CD14-positive monocyte (primary cell): ENCODE measurements around the gene DPYD. TPM values are rescaled to one million over a fixed set of nuclear protein-coding genes. Genes with fewer than 3 reads are reported as not detected.
A peak's percentile ranks its signal among the peaks of the same experiment; 100 is the strongest.

Experiments used
- DNase-seq, 3 donors: peaks; one replicate each; pipeline ENCODE4 v3.0.0-alpha.2; 2011 to 2022
- H2AFZ ChIP-seq: 2 replicates; pipeline ENCODE4 v1.6.0; 2012; ENCODE audit warnings: mild to moderate bottlenecking, low read depth, low read length, inconsistent platforms; ENCODE audit not compliant: insufficient read depth, poor library complexity, severe bottlenecking
- H3K27ac ChIP-seq, 2 donors: 1 replicate in 1 of 2; 2 replicates in 1 of 2; pipeline ENCODE4 v1.5.1; 2012 to 2013; ENCODE audit warnings: low read length in 2 of 2, control low read depth in 1 of 2, inconsistent platforms in 1 of 2, low read depth in 1 of 2, mild to moderate bottlenecking in 1 of 2
- H3K27me3 ChIP-seq, 2 donors: one replicate each; pipeline versions ENCODE4 v1.6.0 to v1.6.1; 2011 to 2013; ENCODE audit warnings: low read length in 2 of 2; ENCODE audit not compliant: control insufficient read depth in 2 of 2, insufficient read depth in 2 of 2
- H3K36me3 ChIP-seq, 2 donors: replicated peaks in 1 of 2; 1 replicate in 1 of 2; 2 replicates in 1 of 2; pipeline versions ENCODE4 v1.5.1 to v1.6.1; 2012 to 2013; ENCODE audit warnings: low read length in 2 of 2, control low read depth in 1 of 2, inconsistent platforms in 1 of 2, mild to moderate bottlenecking in 1 of 2; ENCODE audit not compliant: insufficient read depth in 2 of 2, control insufficient read depth in 1 of 2
- H3K4me1 ChIP-seq, 2 donors: 1 replicate in 1 of 2; 2 replicates in 1 of 2; pipeline versions ENCODE4 v1.5.1 to v1.6.1; 2012 to 2013; ENCODE audit warnings: low read length in 2 of 2, control low read depth in 1 of 2, inconsistent platforms in 1 of 2, mild to moderate bottlenecking in 1 of 2, moderate library complexity in 1 of 2; ENCODE audit not compliant: insufficient read depth in 2 of 2, control insufficient read depth in 1 of 2
- H3K4me2 ChIP-seq: replicated peaks from 2 replicates; pipeline ENCODE3; 2012; ENCODE audit warnings: low read length, moderate library complexity, mild to moderate bottlenecking; ENCODE audit not compliant: poor library complexity, severe bottlenecking; ENCODE audit errors: extremely low read depth
- H3K4me3 ChIP-seq, 3 experiments: fragments of 200-600 bp in 1 of 3; sonication (generic) in 1 of 3; replicated peaks in 1 of 3; 1 replicate in 2 of 3; 2 replicates in 1 of 3; pipeline ENCODE4 v1.5.1; 2011 to 2013; ENCODE audit warnings: low read length in 3 of 3, mild to moderate bottlenecking in 3 of 3, control low read depth in 2 of 3, low read depth in 2 of 3, inconsistent platforms in 1 of 3, moderate library complexity in 1 of 3
- H3K79me2 ChIP-seq: 2 replicates; pipeline ENCODE4 v1.6.0; 2012; ENCODE audit warnings: mild to moderate bottlenecking, control low read depth, inconsistent platforms, low read length, moderate library complexity; ENCODE audit not compliant: insufficient read depth
- H3K9ac ChIP-seq: 2 replicates; pipeline ENCODE4 v1.6.0; 2017; ENCODE audit warnings: low read length, mild to moderate bottlenecking; ENCODE audit not compliant: insufficient read depth, poor library complexity, severe bottlenecking
- H3K9me3 ChIP-seq, 2 donors: replicated peaks in 1 of 2; 1 replicate in 1 of 2; 2 replicates in 1 of 2; pipeline versions ENCODE4 v1.5.1 to v1.6.1; 2012 to 2013; ENCODE audit warnings: low read length in 2 of 2, control low read depth in 1 of 2; ENCODE audit not compliant: control insufficient read depth in 1 of 2, insufficient read depth in 1 of 2
- H4K20me1 ChIP-seq: 2 replicates; pipeline ENCODE4 v1.6.0; 2012; ENCODE audit warnings: mild to moderate bottlenecking, low read length, control low read depth, moderate library complexity; ENCODE audit not compliant: insufficient read depth
- H3K27ac Mint-ChIP-seq, 7 donors: one replicate each; pipeline ENCODE4 v1.8.0; 2020; ENCODE audit warnings: mild to moderate bottlenecking in 7 of 7, mixed read lengths in 7 of 7, moderate library complexity in 6 of 7, inconsistent platforms in 2 of 7
- H3K27me3 Mint-ChIP-seq, 3 donors: one replicate each; pipeline ENCODE4 v1.8.0; 2021 to 2022; ENCODE audit warnings: low read depth in 3 of 3, mild to moderate bottlenecking in 3 of 3, mixed read lengths in 3 of 3, moderate library complexity in 3 of 3, inconsistent platforms in 1 of 3
- H3K36me3 Mint-ChIP-seq, 2 donors: one replicate each; pipeline ENCODE4 v1.8.0; 2020; ENCODE audit warnings: mixed read lengths in 2 of 2, inconsistent platforms in 1 of 2, mild to moderate bottlenecking in 1 of 2
- H3K4me1 Mint-ChIP-seq: one replicate; pipeline ENCODE4 v1.8.0; 2020; ENCODE audit warnings: mild to moderate bottlenecking, mixed read lengths
- H3K4me3 Mint-ChIP-seq, 2 donors: one replicate each; pipeline ENCODE4 v1.8.0; 2020; ENCODE audit warnings: mild to moderate bottlenecking in 2 of 2, mixed read lengths in 2 of 2, moderate library complexity in 1 of 2
- H3K9me3 Mint-ChIP-seq, 7 donors: one replicate each; pipeline ENCODE4 v1.8.0; 2020 to 2022; ENCODE audit warnings: mixed read lengths in 7 of 7, mild to moderate bottlenecking in 6 of 7, moderate library complexity in 6 of 7, inconsistent platforms in 2 of 7
- CTCF ChIP-seq: fragments of 200-600 bp; IDR thresholded peaks from one replicate; pipeline ENCODE4 v1.8.0; 2022; ENCODE audit warnings: antibody characterized with exemption, mild to moderate bottlenecking
- WGBS: methylation state at CpG from one replicate; pipeline ENCODE4 v1.1.5; 2013; ENCODE audit warnings: missing lambda C conversion rate; ENCODE audit not compliant: insufficient coverage; 5-methylcytosine and 5-hydroxymethylcytosine counted together
- intact Hi-C, 2 donors: fragments of 100-400 bp; cut with micrococcal nuclease; formaldehyde crosslinking; loops; one replicate each; pipeline versions ENCODE4 v1.15.0 to v1.15.1; 2023
- polyA plus RNA-seq, 3 donors: library from polyadenylated mRNA; depleted of rRNA in 1 of 3; unstranded in 2 of 3; stranded (reverse) in 1 of 3; fragments of 300-500 nt in 2 of 3; fragments of >200 nt in 1 of 3; fragmentation: Illumina TruSeq in 2 of 3; gene quantifications; 1 replicate in 2 of 3; 2 replicates in 1 of 3; pipeline ENCODE4 v1.2.3, GENCODE V29; 2012 to 2021

The DPYD gene
- polyA plus RNA-seq, 3 donors: 87.6 to 171 (median 144) TPM

DNA sequence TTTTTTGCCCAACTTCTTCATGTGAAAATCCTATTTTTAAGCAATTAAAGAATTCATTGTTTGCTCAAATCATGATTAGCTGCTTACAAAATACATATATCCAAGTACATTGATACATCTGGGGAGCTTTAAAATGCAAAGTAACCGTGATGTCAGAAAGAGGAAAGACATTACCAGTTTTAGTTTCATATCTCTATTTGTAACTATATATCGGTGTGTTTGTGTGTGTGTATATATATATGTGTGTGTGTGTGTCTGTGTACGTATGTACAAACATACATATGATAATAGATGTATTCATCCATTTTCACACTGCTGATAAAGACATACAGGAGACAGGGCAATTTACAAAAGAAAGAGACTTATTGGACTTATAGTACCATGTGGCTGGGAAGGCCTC is 310.1 kb downstream of the DPYD start:
- H3K4me1 Mint-ChIP-seq: peaks cover 7% of the 10 kb centered on the region
- intact Hi-C loops: no loop called here
- no CpG with 5 or more reads among the region's 3 CpGs for WGBS
- H3K36me3 ChIP-seq: peaks cover 0 to 11% of the 10 kb centered on the region in 2 donors
- H3K4me3 ChIP-seq: no peak overlapping the region
- no peak overlapping the region for H2AFZ ChIP-seq
- no peaks in the 10 kb centered on the region for H3K27me3 ChIP-seq
- DNase-seq: peak; percentile 1 to 7 (median 4)
- H3K9me3 ChIP-seq: no peaks in the 10 kb centered on the region
- H3K27ac ChIP-seq: peak overlapping the region in 1 of 2 donors; percentile 72
- no peaks in the 10 kb centered on the region for H3K79me2 ChIP-seq
- H3K4me3 Mint-ChIP-seq: no peak overlapping the region
- H3K36me3 Mint-ChIP-seq: peaks cover 10 to 22% of the 10 kb centered on the region in 2 donors
- no peak for TF ChIP-seq CTCF
- H4K20me1 ChIP-seq: peaks cover 91% of the 10 kb centered on the region
- H3K27ac Mint-ChIP-seq: peak overlapping the region; percentile 60 to 81 (median 66)
- no peaks in the 10 kb centered on the region for H3K4me1 ChIP-seq
- H3K27me3 Mint-ChIP-seq: no peaks in the 10 kb centered on the region
- H3K9me3 Mint-ChIP-seq: peaks cover 0 to 3% (median 0%) of the 10 kb centered on the region in 7 donors
- H3K4me2 ChIP-seq: no peak overlapping the region
- no peak overlapping the region for H3K9ac ChIP-seq

DNA sequence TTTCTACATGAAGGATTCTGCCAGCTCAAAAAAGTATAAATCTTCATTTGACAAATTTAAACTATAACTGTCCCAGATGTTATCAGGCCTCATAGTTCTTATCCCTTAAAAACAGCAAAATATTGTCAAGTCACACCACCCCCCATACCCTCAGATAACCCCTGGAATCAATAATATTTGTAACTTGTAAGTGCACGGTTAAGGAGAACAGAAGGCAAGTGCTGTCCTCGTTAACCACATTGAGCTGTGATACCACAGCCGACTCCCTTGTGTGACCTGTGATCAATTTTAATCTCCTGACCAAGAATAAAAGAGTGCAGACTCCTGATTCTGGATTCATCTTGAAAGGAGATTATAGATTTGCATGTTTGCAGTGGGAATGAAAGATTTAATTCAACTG is 310.7 kb downstream of the DPYD start:
- Histone ChIP-seq H3K4me2 (no peak overlapping the region), H3K27ac (peak overlapping the region in 1 of 2 donors; percentile 72), H3K4me1 (no peaks in the 10 kb centered on the region), H2AFZ (no peak overlapping the region), H3K79me2 (no peaks in the 10 kb centered on the region), H3K27me3 (no peaks in the 10 kb centered on the region), H4K20me1 (peaks cover 91% of the 10 kb centered on the region), H3K36me3 (peaks cover 0 to 15% of the 10 kb centered on the region in 2 donors), H3K9ac (no peak overlapping the region), H3K4me3 (no peak overlapping the region), H3K9me3 (no peaks in the 10 kb centered on the region)
- TF ChIP-seq CTCF: no peak
- peak overlapping the region in 5 of 7 donors; percentile 1 to 78 (median 68) for H3K27ac Mint-ChIP-seq
- no peak for DNase-seq
- H3K9me3 Mint-ChIP-seq: peaks cover 0 to 3% (median 0%) of the 10 kb centered on the region in 7 donors
- H3K36me3 Mint-ChIP-seq: peaks cover 10 to 22% of the 10 kb centered on the region in 2 donors
- no peak overlapping the region for H3K4me3 Mint-ChIP-seq
- no peaks in the 10 kb centered on the region for H3K27me3 Mint-ChIP-seq
- intact Hi-C loops: no loop called here
- peaks cover 7% of the 10 kb centered on the region for H3K4me1 Mint-ChIP-seq
- 93% methylated on average over 3 of the region's 3 CpGs for WGBS
